Coronary artery (tissue), 2 donors: ENCODE data around the gene ITGB1BP1.

ENCODE experiments used
- DNase-seq: peaks from one replicate; pipeline ENCODE4 v3.0.0-alpha.2; 2017; ENCODE audit warnings: low spot score
- H3K27ac ChIP-seq, 2 donors: fragments of 200-600 bp; sonication (generic); one replicate each; pipeline ENCODE4 v1.5.1; 2016 to 2019
- H3K4me3 ChIP-seq: fragments of 200-600 bp; sonication (generic); 2 replicates; pipeline ENCODE4 v1.5.1; 2016; ENCODE audit warnings: mild to moderate bottlenecking, moderate library complexity
- TF ChIP-seq, protein P1 (sequence below): fragments of 200-600 bp; sonication (generic); IDR thresholded peaks from one replicate; pipeline ENCODE4 v1.5.1; 2019; ENCODE audit warnings: antibody characterized with exemption

Gene ITGB1BP1

DNA sequence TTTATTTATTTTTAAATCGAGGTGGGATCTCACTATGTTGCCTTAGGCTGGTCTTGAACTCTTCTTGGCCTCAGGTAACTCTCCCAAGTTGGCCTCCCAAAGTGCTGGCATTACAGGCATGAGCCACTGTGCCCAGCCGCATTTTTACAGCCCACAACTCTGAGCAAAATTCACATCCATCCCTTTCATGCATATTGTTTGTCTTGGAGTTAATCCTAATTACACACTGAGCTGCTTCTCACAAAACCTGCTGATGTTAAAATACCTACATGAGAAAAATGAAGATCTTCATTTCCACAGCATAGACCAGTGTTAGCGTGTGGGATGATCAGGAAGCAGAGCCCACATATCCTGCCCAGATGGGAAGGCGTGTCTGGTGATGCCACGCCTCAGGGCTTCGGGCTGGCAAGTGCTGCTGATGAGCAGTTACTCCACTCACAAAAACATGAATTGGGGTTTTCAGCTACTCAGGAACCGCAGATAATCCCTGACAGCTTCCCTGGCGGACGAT, 14.6 kb downstream of the ITGB1BP1 start:
- no peak overlapping the region for H3K27ac ChIP-seq
- DNase-seq = no peak
- TF ChIP-seq, protein P1, sequence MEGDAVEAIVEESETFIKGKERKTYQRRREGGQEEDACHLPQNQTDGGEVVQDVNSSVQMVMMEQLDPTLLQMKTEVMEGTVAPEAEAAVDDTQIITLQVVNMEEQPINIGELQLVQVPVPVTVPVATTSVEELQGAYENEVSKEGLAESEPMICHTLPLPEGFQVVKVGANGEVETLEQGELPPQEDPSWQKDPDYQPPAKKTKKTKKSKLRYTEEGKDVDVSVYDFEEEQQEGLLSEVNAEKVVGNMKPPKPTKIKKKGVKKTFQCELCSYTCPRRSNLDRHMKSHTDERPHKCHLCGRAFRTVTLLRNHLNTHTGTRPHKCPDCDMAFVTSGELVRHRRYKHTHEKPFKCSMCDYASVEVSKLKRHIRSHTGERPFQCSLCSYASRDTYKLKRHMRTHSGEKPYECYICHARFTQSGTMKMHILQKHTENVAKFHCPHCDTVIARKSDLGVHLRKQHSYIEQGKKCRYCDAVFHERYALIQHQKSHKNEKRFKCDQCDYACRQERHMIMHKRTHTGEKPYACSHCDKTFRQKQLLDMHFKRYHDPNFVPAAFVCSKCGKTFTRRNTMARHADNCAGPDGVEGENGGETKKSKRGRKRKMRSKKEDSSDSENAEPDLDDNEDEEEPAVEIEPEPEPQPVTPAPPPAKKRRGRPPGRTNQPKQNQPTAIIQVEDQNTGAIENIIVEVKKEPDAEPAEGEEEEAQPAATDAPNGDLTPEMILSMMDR = no peak
- no peak overlapping the region for H3K4me3 ChIP-seq

DNA sequence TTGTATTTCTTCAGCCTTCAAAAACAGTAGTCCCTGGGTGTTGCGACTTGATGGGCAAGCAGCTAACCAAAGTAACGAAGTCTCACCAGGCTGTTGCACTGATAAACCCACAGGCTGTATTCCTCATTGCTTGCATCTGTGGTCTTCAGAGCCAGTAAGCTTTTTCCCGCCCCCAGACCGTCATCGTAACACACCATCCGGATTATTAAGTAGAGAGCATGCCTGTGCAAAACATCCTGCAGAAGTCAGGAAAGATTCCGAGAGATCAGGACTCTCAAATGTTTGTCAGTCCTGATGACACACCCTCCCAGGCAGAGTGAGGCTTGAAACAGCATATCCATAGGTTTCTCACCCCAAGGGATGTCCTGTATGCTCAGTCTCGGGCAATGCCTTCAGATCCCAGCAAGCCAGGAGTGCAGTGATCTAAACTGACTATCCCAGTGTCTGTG, 15.9 kb downstream of the ITGB1BP1 start:
- Histone ChIP-seq H3K27ac (no peak overlapping the region), H3K4me3 (no peak overlapping the region)
- DNase-seq = no peak
- TF ChIP-seq, protein P1 = no peak

- TF ChIP-seq, protein P1 = no peak
- no peak for DNase-seq
- no peak overlapping the region for H3K27ac ChIP-seq
- no peak overlapping the region for H3K4me3 ChIP-seq
Observed at GRCh38 chr2:9406529-9407362, 16.6 kb downstream of the ITGB1BP1 start.

- DNase-seq = peak; percentile 28
- TF ChIP-seq, protein P1 = no peak
- no peak overlapping the region for H3K27ac ChIP-seq
- no peak overlapping the region for H3K4me3 ChIP-seq
Observed at GRCh38 chr2:9405636-9406035, 17.7 kb downstream of the ITGB1BP1 start.

DNA sequence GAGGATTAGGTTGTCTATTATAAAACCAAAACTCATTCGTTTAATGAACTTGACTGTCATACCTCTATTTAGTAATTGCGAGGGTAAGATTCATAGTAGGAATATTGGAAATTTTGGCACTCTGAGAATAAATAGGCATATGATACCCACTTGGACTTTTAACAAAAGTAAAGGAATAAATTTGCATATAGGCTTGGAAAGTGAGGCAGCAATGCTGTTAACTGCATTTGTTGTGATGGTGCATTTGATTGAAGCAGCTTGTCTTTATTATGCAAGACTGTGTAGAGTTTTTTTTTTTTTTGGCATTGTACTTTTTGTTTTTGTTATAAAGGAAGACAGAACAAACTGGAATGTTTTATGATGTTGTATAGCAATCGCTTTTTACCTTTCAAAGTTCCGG, 18.9 kb downstream of the ITGB1BP1 start:
- H3K4me3 ChIP-seq = no peak overlapping the region
- no peak for DNase-seq
- TF ChIP-seq, protein P1 = no peak
- H3K27ac ChIP-seq = no peak overlapping the region

- no peak overlapping the region for H3K4me3 ChIP-seq
- no peak overlapping the region for H3K27ac ChIP-seq
- TF ChIP-seq, protein P1 = no peak
- DNase-seq = no peak
Observed at GRCh38 chr2:9403924-9404323, 19.4 kb downstream of the ITGB1BP1 start.
